Heart right ventricle (tissue), 16 donors: ENCODE data around the gene PGR. TPM values are rescaled to one million over a fixed set of nuclear protein-coding genes. Genes with fewer than 3 reads are reported as not detected.

Experiments
- ATAC-seq, 8 donors: fragments of 200-7000 bp; cut with Tn5 transposase; one replicate each; pipeline ENCODE4 v1.9.1; 2020; ENCODE audit warnings: mild to moderate bottlenecking in 8 of 8, moderate library complexity in 8 of 8, moderate number of reproducible peaks in 1 of 8
- DNase-seq, 2 donors: peaks; one replicate each; pipeline ENCODE4 v3.0.0-alpha.2; 2020
- H3K27ac ChIP-seq, 10 donors: fragments of 200-600 bp; sonication (generic) in 2 of 10; one replicate each; pipeline versions ENCODE4 v1.5.0 to v1.8.0; 2020 to 2022; ENCODE audit warnings: mild to moderate bottlenecking in 3 of 10
- H3K27me3 ChIP-seq, 7 donors: fragments of 200-600 bp; one replicate each; pipeline ENCODE4 v1.8.0; 2021 to 2022; ENCODE audit warnings: mild to moderate bottlenecking in 2 of 7
- H3K36me3 ChIP-seq, 9 donors: fragments of 200-600 bp; sonication (generic) in 1 of 9; one replicate each; pipeline versions ENCODE4 v1.5.0 to v1.8.0; 2020 to 2022; ENCODE audit warnings: mild to moderate bottlenecking in 2 of 9
- H3K4me1 ChIP-seq, 9 donors: fragments of 200-600 bp; sonication (generic) in 1 of 9; one replicate each; pipeline versions ENCODE4 v1.5.0 to v1.8.0; 2020 to 2022; ENCODE audit warnings: mild to moderate bottlenecking in 4 of 9
- H3K4me3 ChIP-seq, 10 donors: fragments of 200-600 bp; sonication (generic) in 2 of 10; one replicate each; pipeline versions ENCODE4 v1.5.0 to v1.8.0; 2020 to 2022; ENCODE audit warnings: mild to moderate bottlenecking in 7 of 10, moderate library complexity in 2 of 10
- H3K9me3 ChIP-seq, 11 donors: fragments of 200-600 bp in 10 of 11; sonication (generic) in 2 of 11; one replicate each; pipeline versions ENCODE4 v1.5.0 to v1.8.0; 2013 to 2022; ENCODE audit warnings: mild to moderate bottlenecking in 2 of 11, control low read depth in 1 of 11, moderate library complexity in 1 of 11
- WGBS, 2 donors: extraction: QIAGEN DNeasy Blood & Tissue Kit; methylation state at CpG; one replicate each; pipeline ENCODE4 v1.1.7; 2013; ENCODE audit warnings: inconsistent platforms in 1 of 2; 5-methylcytosine and 5-hydroxymethylcytosine counted together
- intact Hi-C, 10 donors: fragments of 100-400 bp; cut with DNase I; formaldehyde crosslinking; loops; one replicate each; pipeline versions ENCODE4 v1.11.1 to v1.14.2; 2022
- polyA plus RNA-seq, 2 donors: library from polyadenylated mRNA; stranded (reverse); fragments of 200-250 nt; gene quantifications; one replicate each; pipeline ENCODE4 v1.2.3, GENCODE V29; 2013
- total RNA-seq, 10 donors: library from RNA; stranded (reverse); fragmentation: NEBNext Ultra II Directional in 3 of 10; extraction: Animal tissue kit (Norgen Biotek cat#: 25700) in 3 of 10; gene quantifications; one replicate each; pipeline versions ENCODE4 v1.2.1 to v1.2.4, GENCODE V29; 2021 to 2023
- TF ChIP-seq, protein P1 (sequence below), 9 donors: fragments of 200-600 bp; sonication (generic) in 2 of 9; IDR thresholded peaks; one replicate each; pipeline versions ENCODE4 v1.5.0 to v1.8.0; 2021 to 2022; ENCODE audit warnings: antibody characterized with exemption in 9 of 9, mild to moderate bottlenecking in 5 of 9, moderate library complexity in 1 of 9
- donor health status: Arrhythmogenic right ventricular cardiomyopathy.
- donor health status: ischemic (EF 13 %, LVEDD 7.1; RV severe dilation, severe dysfunction).
- donor health status: healthy with polysubstance abuse.
- donor health status: DM: no; HTN: yes; CAD: no.
- donor health status: DM: no; HTN: no; CAD: no.
- donor health status: ischemic (EF 25% LVEDD 6.9; RV normal size, moderate dysfunction).
- donor health status: ischemic (EF 25% LVEDD 5.7; RV mildly dilated, moderate dysfunction).
- donor health status: healthy.
- donor health status: DM: yes; HTN: yes; CAD: no.
- donor health status: Ischemic cardiomyopathy.
- donor health status: ischemic (EF 35%, LVEDD 5.7; RV mildly dilated, moderate dysfunction).
- donor health status: nonischemic (EF 11% LVEDD 7.7; RV severe dilation, severe dysfunction).
- donor health status: DM: yes; HTN: yes; CAD: no.
- donor health status: PGD.
- donor health status: ischemic (EF 29% LVEDD 5.4; RV normal size, mild dysfunction).
- donor health status: nonischemic (EF 23%, LVEDD 6.1; RV moderate dilation, normal function).

The PGR gene
- total and polyA plus RNA-seq, 12 donors: 1.1 to 16.3 (median 10.2) TPM

DNA sequence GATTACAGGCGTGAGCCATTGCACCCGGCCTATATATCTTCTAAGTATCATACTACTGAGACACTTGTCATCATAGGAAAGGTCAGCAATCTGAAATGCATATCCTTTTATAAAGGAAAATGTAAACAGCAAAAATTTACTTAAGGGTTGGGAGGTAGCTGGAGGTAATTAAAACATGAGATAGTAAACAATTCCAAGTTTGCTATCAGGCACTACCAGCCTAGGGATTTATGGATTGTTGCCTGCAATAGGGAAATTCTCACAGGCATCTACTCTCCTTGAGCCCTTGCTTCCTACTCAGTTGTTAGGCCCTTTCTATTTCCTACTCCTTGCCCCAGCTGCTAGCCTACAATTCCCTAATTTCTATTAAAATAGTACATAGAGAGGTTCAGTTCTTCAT, 16.1 kb downstream of the PGR start:
- 92 to 95% methylated on average over 2 of the region's 2 CpGs for WGBS, 2 donors
- TF ChIP-seq, protein P1, sequence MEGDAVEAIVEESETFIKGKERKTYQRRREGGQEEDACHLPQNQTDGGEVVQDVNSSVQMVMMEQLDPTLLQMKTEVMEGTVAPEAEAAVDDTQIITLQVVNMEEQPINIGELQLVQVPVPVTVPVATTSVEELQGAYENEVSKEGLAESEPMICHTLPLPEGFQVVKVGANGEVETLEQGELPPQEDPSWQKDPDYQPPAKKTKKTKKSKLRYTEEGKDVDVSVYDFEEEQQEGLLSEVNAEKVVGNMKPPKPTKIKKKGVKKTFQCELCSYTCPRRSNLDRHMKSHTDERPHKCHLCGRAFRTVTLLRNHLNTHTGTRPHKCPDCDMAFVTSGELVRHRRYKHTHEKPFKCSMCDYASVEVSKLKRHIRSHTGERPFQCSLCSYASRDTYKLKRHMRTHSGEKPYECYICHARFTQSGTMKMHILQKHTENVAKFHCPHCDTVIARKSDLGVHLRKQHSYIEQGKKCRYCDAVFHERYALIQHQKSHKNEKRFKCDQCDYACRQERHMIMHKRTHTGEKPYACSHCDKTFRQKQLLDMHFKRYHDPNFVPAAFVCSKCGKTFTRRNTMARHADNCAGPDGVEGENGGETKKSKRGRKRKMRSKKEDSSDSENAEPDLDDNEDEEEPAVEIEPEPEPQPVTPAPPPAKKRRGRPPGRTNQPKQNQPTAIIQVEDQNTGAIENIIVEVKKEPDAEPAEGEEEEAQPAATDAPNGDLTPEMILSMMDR (IDR thresholded peaks at IDR 0.05): no peak
- ATAC-seq (no peak), DNase-seq (no peak)
- intact Hi-C loops: no loop called here
- Histone ChIP-seq H3K36me3 (peaks cover 0 to 24% (median 0%) of the 10 kb centered on the region in 9 donors), H3K27me3 (no peaks in the 10 kb centered on the region), H3K9me3 (peaks cover 0 to 14% (median 0%) of the 10 kb centered on the region in 11 donors), H3K4me3 (no peak overlapping the region), H3K27ac (no peak overlapping the region), H3K4me1 (no peaks in the 10 kb centered on the region)

DNA sequence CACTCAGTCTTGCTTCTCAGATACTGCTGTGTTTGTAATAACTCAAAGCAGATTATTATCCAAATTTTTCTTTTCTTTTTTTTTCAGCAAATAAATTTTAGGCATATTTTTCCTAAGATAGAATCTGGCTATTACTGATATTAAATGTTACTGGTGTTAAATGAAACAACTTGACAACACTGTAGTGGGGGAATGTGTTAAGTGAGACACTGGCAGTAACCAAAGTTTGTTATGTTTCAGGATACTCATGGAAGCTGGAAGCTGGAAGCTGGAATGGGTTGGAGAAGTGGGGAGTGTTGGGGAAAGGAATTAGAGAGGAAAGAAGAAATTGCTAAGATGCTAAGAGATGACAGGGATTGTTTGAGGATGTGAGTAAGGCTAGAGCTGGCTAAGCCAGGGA, 24.9 kb downstream of the PGR start:
- Histone ChIP-seq H3K9me3 (peaks cover 0 to 20% (median 0%) of the 10 kb centered on the region in 11 donors), H3K4me3 (no peak overlapping the region), H3K27ac (no peak overlapping the region), H3K4me1 (peaks cover 0 to 9% (median 0%) of the 10 kb centered on the region in 9 donors), H3K27me3 (no peaks in the 10 kb centered on the region), H3K36me3 (peaks cover 0 to 12% (median 0%) of the 10 kb centered on the region in 9 donors)
- ATAC-seq (no peak), DNase-seq (no peak)
- intact Hi-C loops: no loop called here
- TF ChIP-seq, protein P1 (IDR thresholded peaks at IDR 0.05): no peak

DNA sequence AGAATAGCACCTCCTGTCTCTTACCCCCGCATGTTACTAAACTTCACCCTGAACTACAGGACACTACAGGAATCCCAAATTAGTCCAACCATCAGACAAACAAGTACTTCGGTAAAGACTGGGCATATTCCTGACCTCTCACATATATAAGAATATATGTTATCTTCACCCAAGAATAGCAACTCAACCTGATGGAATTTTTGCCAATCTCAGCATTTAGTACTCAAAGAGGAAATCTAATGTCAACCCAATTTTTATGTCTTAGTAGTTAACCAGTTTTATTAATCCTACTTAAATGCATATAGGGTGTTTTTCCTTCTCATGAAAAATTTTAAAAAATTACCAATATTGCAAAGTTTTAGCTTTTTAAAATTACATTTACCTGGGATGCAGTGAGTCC, 26.2 kb downstream of the PGR start:
- no peak for DNase-seq
- no peak overlapping the region for H3K27ac ChIP-seq
- 83 to 95% methylated on average over 2 of the region's 2 CpGs for whole genome bisulfite sequencing, 2 donors
- intact Hi-C loops: no loop called here
- peaks cover 0 to 19% (median 0%) of the 10 kb centered on the region in 11 donors for H3K9me3 ChIP-seq
- no peak overlapping the region for H3K4me3 ChIP-seq
- no peaks in the 10 kb centered on the region for H3K36me3 ChIP-seq
- H3K27me3 ChIP-seq: no peaks in the 10 kb centered on the region
- H3K4me1 ChIP-seq: peaks cover 0 to 17% (median 5%) of the 10 kb centered on the region in 9 donors
- TF ChIP-seq, protein P1 (IDR thresholded peaks at IDR 0.05): no peak
- ATAC-seq: no peak

DNA sequence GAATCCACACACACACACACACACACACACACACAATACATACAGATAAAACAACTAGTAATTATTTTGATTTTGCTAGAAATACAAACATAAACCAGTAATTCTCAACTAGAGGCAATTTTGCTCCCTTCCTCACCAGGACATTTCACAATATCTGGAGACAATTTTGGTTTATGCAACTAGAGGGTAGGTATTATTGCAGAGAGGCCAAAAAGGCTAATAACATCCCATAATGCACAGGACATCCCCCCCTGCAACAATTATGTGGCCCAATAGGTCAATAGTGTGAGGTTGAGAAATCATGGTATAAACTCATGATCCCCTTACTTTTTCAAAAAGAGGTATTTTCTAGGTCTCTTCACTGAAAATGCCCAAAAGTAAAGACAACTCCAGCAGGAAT, 29.0 kb downstream of the PGR start:
- intact Hi-C loops: no loop called here

More for the DNA sequence above, 29.0 kb downstream of the PGR start:
- TF ChIP-seq, protein P1 (IDR thresholded peaks at IDR 0.05): no peak
- peaks cover 0 to 32% (median 7%) of the 10 kb centered on the region in 9 donors for H3K4me1 ChIP-seq
- no peak overlapping the region for H3K4me3 ChIP-seq
- no peak for ATAC-seq
- H3K36me3 ChIP-seq: no peaks in the 10 kb centered on the region
- no peaks in the 10 kb centered on the region for H3K27me3 ChIP-seq
- H3K9me3 ChIP-seq: peaks cover 0 to 8% (median 0%) of the 10 kb centered on the region in 11 donors
- no peak for DNase-seq
- peak overlapping the region in 1 of 10 donors; percentile 8 for H3K27ac ChIP-seq
